Mesothelial cell of epicardium (in vitro differentiated cells): ENCODE data around the gene UBXN11. TPM values are rescaled to one million over a fixed set of nuclear protein-coding genes. Genes with fewer than 3 reads are reported as not detected.

Experiments
- DNase-seq, 2 experiments: peaks; one replicate each; pipeline ENCODE4 v3.0.0; 2021; ENCODE audit warnings: low spot score in 2 of 2; ENCODE audit not compliant: unreplicated experiment in 2 of 2
- H3K27ac Mint-ChIP-seq: 2 replicates; pipeline ENCODE4 v1.8.0; 2021; ENCODE audit warnings: mixed read lengths
- H3K27me3 Mint-ChIP-seq: 2 replicates; pipeline ENCODE4 v1.8.0; 2021; ENCODE audit warnings: low read depth, mixed read lengths
- H3K36me3 Mint-ChIP-seq: 2 replicates; pipeline ENCODE4 v1.8.0; 2021; ENCODE audit warnings: mixed read lengths
- H3K4me1 Mint-ChIP-seq: 2 replicates; pipeline ENCODE4 v1.8.0; 2021; ENCODE audit warnings: mixed read lengths
- H3K4me3 Mint-ChIP-seq: 2 replicates; pipeline ENCODE4 v1.8.0; 2021; ENCODE audit warnings: mild to moderate bottlenecking, moderate library complexity, mixed read lengths
- H3K9me3 Mint-ChIP-seq: 2 replicates; pipeline ENCODE4 v1.8.0; 2021; ENCODE audit warnings: mixed read lengths
- CTCF ChIP-seq: fragments of 200-600 bp; sonication (generic); IDR thresholded peaks from one replicate; pipeline ENCODE4 v1.5.0; 2021; ENCODE audit warnings: antibody characterized with exemption; ENCODE audit not compliant: unreplicated experiment
- total RNA-seq: library from RNA; stranded (reverse); gene quantifications from 3 replicates; pipeline ENCODE4 v1.2.1, GENCODE V29; 2021

Gene UBXN11
- total RNA-seq, 1 donor from 2014 or later = 29.6 TPM

GRCh38 chr1:26284597-26285347, 21.7 kb downstream of the UBXN11 start:
- peaks cover 17% of the 10 kb centered on the region for H3K4me1 Mint-ChIP-seq
- TF ChIP-seq CTCF = peak; percentile 61

GRCh38 chr1:26283871-26284596, 22.4 kb downstream of the UBXN11 start:
- Mint-ChIP-seq H3K4me1 (peaks cover 24% of the 10 kb centered on the region), H3K36me3 (no peaks in the 10 kb centered on the region), H3K27me3 (no peaks in the 10 kb centered on the region), H3K27ac (no peak overlapping the region), H3K4me3 (no peak overlapping the region), H3K9me3 (no peaks in the 10 kb centered on the region)
- no peak for DNase-seq
- TF ChIP-seq CTCF = no peak

More at GRCh38 chr1:26284597-26285347, 21.7 kb downstream of the UBXN11 start:
- H3K27me3 Mint-ChIP-seq = no peaks in the 10 kb centered on the region
- H3K4me3 Mint-ChIP-seq = no peak overlapping the region
- peak in 1 of 2 experiments; percentile 74 for DNase-seq
- H3K9me3 Mint-ChIP-seq = no peaks in the 10 kb centered on the region
- no peak overlapping the region for H3K27ac Mint-ChIP-seq
- no peaks in the 10 kb centered on the region for H3K36me3 Mint-ChIP-seq

- no peak for TF ChIP-seq CTCF
- Mint-ChIP-seq H3K4me3 (no peak overlapping the region), H3K4me1 (peaks cover 28% of the 10 kb centered on the region), H3K36me3 (peaks cover 1% of the 10 kb centered on the region), H3K27ac (peak overlapping the region; percentile 54), H3K27me3 (no peaks in the 10 kb centered on the region), H3K9me3 (no peaks in the 10 kb centered on the region)
- no peak for DNase-seq
These were observed 23.1 kb downstream of the UBXN11 start for GRCh38 chr1:26283279-26283853.

GRCh38 chr1:26282401-26282918, 24.0 kb downstream of the UBXN11 start:
- TF ChIP-seq CTCF = no peak
- Mint-ChIP-seq H3K27ac (no peak overlapping the region), H3K9me3 (no peaks in the 10 kb centered on the region), H3K27me3 (no peaks in the 10 kb centered on the region), H3K36me3 (peaks cover 1% of the 10 kb centered on the region), H3K4me1 (peaks cover 28% of the 10 kb centered on the region), H3K4me3 (no peak overlapping the region)
- DNase-seq = no peak

- H3K4me1 Mint-ChIP-seq = peaks cover 28% of the 10 kb centered on the region
- no peaks in the 10 kb centered on the region for H3K27me3 Mint-ChIP-seq
- H3K4me3 Mint-ChIP-seq = no peak overlapping the region
- no peak overlapping the region for H3K27ac Mint-ChIP-seq
- H3K9me3 Mint-ChIP-seq = no peaks in the 10 kb centered on the region
- DNase-seq = no peak
- no peak for TF ChIP-seq CTCF
- peaks cover 1% of the 10 kb centered on the region for H3K36me3 Mint-ChIP-seq
These were observed 24.5 kb downstream of the UBXN11 start for GRCh38 chr1:26281971-26282370.
